Ammon's horn (tissue), 1 donor: ENCODE data around the gene CCDC93.

ENCODE experiments used
- DNase-seq: peaks from one replicate; pipeline ENCODE4 v3.0.0-alpha.2; 2016; ENCODE audit warnings: low spot score

CCDC93 gene

GRCh38 chr2:118013724-118014491 is at the start of gene CCDC93:
Gene CCDC93, minus strand, starts transcription at chr2:118014070. Its CDS starts 75 bp downstream, at chr2:118013995.
- DNase-seq = peak; percentile 81

GRCh38 chr2:118062669-118063068 is 48.8 kb upstream of the CCDC93 start:
- no peak for DNase-seq

- DNase-seq = no peak
These were observed 48.2 kb upstream of the CCDC93 start for GRCh38 chr2:118062048-118062447.

- peak; percentile 54 for DNase-seq
These were observed 47.5 kb upstream of the CCDC93 start for GRCh38 chr2:118061135-118061955.

- DNase-seq = peak; percentile 10
These were observed 46.1 kb upstream of the CCDC93 start for GRCh38 chr2:118059919-118060478.

- no peak for DNase-seq
These were observed 45.1 kb upstream of the CCDC93 start for GRCh38 chr2:118058951-118059350.

GRCh38 chr2:118056801-118057200 is 42.9 kb upstream of the CCDC93 start:
- DNase-seq = no peak

- DNase-seq = peak; percentile 70
These were observed 42.3 kb upstream of the CCDC93 start for GRCh38 chr2:118056165-118056534.

GRCh38 chr2:118055512-118056164 is 41.8 kb upstream of the CCDC93 start:
- DNase-seq = no peak

- DNase-seq = no peak
These were observed 40.5 kb upstream of the CCDC93 start for GRCh38 chr2:118054213-118055008.

GRCh38 chr2:118053681-118054080 is 39.8 kb upstream of the CCDC93 start:
- DNase-seq = no peak

GRCh38 chr2:118052474-118052873 is 38.6 kb upstream of the CCDC93 start:
- DNase-seq = no peak

GRCh38 chr2:118051826-118052358 is 38.0 kb upstream of the CCDC93 start:
- no peak for DNase-seq

- no peak for DNase-seq
These were observed 37.1 kb upstream of the CCDC93 start for GRCh38 chr2:118050974-118051373.

GRCh38 chr2:118050386-118050785 is 36.5 kb upstream of the CCDC93 start:
- no peak for DNase-seq

- no peak for DNase-seq
These were observed 35.9 kb upstream of the CCDC93 start for GRCh38 chr2:118049816-118050140.

GRCh38 chr2:118049140-118049815 is 35.4 kb upstream of the CCDC93 start:
- DNase-seq = no peak

- no peak for DNase-seq
These were observed 34.5 kb upstream of the CCDC93 start for GRCh38 chr2:118048401-118048800.

- DNase-seq = no peak
These were observed 33.5 kb upstream of the CCDC93 start for GRCh38 chr2:118047380-118047826.

GRCh38 chr2:118046634-118047210 is 32.9 kb upstream of the CCDC93 start:
- peak; percentile 58 for DNase-seq
